Activated naive CD4-positive, alpha-beta T cell (primary cell): ENCODE measurements around the gene PDZRN4.
"Not testable (repeated sequence)": the region's sequence is repeated elsewhere in the genome, so short reads cannot be mapped to it uniquely, and the experiment has no call there.

Source experiments
- DNase-seq, 4 experiments: peaks; one replicate each; lab custom pipeline; 2025; lab: John Stamatoyannopoulos, UW

The PDZRN4 gene

DNA sequence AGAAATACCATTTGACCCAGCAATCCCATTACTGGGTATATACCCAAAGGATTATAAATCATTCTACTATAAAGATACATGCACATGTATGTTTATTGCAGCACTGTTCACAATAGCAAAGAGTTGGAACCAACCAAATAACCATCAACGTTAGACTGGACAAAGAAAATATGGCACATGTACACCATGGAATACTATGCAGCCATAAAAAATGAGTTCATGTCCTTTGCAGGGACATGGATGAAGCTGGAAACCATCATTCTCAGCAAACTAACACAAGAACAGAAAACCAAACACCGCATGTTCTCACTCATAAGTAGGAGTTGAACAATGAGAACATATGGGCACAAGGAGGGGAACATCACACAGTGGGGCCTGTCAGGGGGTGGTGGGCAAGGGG lies 97.3 kb downstream of the PDZRN4 start:
- not testable (repeated sequence) for DNase-seq

DNA sequence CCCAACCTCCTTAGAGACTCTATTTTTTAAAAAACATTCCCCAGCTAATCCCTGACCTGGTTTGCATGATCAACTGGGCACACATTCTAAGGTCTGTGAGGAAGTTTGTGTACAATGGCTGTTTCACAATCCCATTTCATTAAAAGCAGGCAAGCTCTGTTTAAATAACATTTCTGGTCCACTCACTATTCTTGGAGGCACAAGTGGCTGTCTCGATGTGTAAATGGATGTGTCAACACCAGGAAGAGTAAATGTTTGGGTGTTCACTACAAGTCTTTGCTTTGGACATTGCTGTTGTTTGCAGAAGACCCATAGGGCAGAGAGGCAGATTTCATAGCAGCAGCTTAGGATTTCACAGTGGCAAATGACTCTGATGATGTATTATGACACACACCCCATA lies 98.3 kb downstream of the PDZRN4 start:
- DNase-seq = no peak

GRCh38 chr12:41287500-41288141 lies 99.5 kb downstream of the PDZRN4 start:
- DNase-seq = no peak

- DNase-seq = no peak
Observed at GRCh38 chr12:41288142-41288811, 100.2 kb downstream of the PDZRN4 start.

- no peak for DNase-seq
Observed at GRCh38 chr12:41289501-41289900, 101.4 kb downstream of the PDZRN4 start.

DNA sequence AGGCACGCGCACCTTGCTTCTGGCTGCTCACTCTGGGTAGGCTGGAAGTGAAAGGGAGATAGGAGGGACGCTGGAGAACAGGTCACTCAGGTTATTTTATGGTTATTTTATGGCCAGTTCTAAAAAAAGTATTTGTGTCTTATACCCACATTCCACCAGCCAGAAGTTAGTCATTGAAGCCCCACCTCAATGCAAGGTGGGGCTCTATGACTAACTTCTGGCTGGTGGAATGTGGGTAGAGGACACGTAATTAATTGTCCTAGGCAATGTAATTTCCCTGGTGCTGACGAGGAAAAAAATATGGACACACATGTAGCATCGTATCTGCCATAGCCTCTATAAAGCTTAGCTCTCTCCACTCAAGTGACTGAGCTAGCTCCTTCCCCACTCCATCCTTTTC lies 104.9 kb downstream of the PDZRN4 start:
- no peak for DNase-seq

- DNase-seq = no peak
Observed at GRCh38 chr12:41293461-41293860, 105.3 kb downstream of the PDZRN4 start.

GRCh38 chr12:41302979-41303403 lies 114.9 kb downstream of the PDZRN4 start:
- DNase-seq = no peak

- no peak for DNase-seq
Observed at GRCh38 chr12:41304526-41304925, 116.4 kb downstream of the PDZRN4 start.

GRCh38 chr12:41310367-41310766 lies 122.2 kb downstream of the PDZRN4 start:
- DNase-seq = no peak

DNA sequence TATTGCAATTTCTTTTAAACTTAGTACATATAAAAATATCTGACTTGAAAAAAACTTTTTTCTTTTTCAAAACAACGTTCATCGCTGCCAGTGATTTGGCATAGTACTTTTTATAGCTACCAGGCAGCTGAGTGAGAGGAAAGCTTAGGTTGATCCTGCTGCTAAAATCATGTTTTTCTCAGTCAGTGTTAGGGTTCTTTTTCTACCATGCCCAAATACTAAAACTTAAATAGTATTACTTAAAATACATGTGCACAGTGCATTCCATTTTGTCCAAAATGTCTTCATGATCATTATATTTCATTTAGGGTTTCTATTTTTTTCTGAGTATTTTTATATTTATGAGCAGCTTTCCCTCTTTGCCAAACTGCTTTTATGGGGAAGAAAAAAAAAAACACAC lies 123.8 kb downstream of the PDZRN4 start:
- DNase-seq = no peak

DNA sequence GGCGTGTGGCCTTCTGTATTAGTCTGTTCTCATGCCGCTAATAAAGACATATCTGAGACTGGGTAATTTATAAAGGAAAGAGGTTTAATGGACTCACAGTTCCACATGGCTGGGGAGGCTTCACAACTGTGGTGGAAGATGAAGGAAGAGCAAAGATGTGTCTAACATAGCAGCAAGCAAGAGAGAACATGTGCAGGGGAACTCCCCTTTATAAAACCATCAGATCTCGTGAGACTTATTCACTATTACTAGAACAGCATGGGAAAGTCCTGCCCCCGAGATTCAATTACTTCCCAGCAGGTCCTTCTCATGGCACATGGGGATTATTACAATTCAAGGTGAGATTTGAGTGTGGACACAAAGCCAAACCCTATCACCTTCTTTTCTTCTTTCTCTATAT lies 124.3 kb downstream of the PDZRN4 start:
- not testable (repeated sequence) for DNase-seq

GRCh38 chr12:41325336-41325735 lies 137.2 kb downstream of the PDZRN4 start:
- DNase-seq = no peak

GRCh38 chr12:41327096-41327895 lies 139.2 kb downstream of the PDZRN4 start:
- DNase-seq = no peak

DNA sequence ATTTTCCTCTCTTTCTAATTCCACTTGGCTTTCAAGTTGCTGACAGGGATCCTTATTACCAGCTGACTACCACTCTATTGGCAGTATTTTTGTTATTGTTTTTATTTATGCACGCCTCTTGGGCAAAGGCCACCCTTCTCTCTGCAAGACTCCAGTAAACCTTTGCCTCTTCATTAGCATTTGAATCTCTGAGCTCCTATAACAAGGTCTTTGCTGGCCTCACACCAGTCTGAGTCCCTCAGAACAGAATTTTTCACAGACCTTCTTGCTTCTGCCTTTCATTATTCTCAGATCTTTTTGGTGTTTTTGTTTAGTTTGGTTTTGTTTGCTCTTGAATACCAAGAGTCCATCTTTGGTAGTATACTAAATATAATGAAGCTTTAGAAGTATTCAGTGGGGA lies 145.9 kb downstream of the PDZRN4 start:
- DNase-seq = no peak

- no peak for DNase-seq
Observed at GRCh38 chr12:41334390-41334789, 146.3 kb downstream of the PDZRN4 start.

- no peak for DNase-seq
Observed at GRCh38 chr12:41336041-41336549, 148.0 kb downstream of the PDZRN4 start.

GRCh38 chr12:41339784-41340183 lies 151.7 kb downstream of the PDZRN4 start:
- DNase-seq = no peak

GRCh38 chr12:41344776-41345470 lies 156.8 kb downstream of the PDZRN4 start:
- DNase-seq = no peak

- DNase-seq = no peak
Observed at GRCh38 chr12:41348198-41348597, 160.1 kb downstream of the PDZRN4 start.

- DNase-seq = no peak
Observed at GRCh38 chr12:41356181-41356580, 168.1 kb downstream of the PDZRN4 start.

DNA sequence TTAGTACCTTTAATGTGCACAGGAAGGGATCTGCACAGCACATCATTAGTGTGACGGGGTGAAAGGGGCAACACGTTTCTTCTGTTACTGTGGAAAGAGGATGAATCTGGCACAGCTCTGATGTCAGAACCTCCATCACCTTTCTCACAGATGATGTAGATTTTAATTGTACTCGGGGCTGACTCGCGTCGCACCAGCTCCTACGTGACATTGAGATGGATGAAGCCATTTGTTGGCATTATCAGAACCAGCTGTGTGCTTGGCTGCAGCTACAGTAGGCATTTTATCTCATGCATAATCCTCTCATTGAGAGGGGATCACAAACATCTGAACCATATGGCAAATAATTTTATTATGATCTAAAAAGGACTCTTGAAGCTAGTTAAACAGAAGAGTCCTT lies 173.6 kb downstream of the PDZRN4 start:
- no peak for DNase-seq
